WTC11 (cell line): Measurements from ENCODE around the gene ZFP36L1. TPM values are rescaled to one million over a fixed set of nuclear protein-coding genes. Genes with fewer than 3 reads are reported as not detected.

Source experiments
- ATAC-seq: fragments of 200-7000 bp; cut with Tn5 transposase; 2 replicates; pipeline ENCODE4 v1.10.0; 2021; ENCODE audit warnings: mild to moderate bottlenecking, moderate library complexity
- Bru-seq: library from RNA; stranded (reverse); fragments of 400-500 nt; gene quantifications from one replicate; lab custom pipeline; 2021; lab: Mats Ljungman, UMichigan
- CTCF ChIA-PET: fragments of 300-600 bp; sonication (Branson Sonifier 250); formaldehyde crosslinking; loops from one replicate; lab custom pipeline; 2021; ENCODE audit warnings: antibody characterized with exemption; lab: Charles Lee
- POLR2A ChIA-PET: fragments of 350-600 bp; sonication (Branson Sonifier 250); formaldehyde crosslinking; loops from one replicate; lab custom pipeline; 2021; ENCODE audit warnings: antibody characterized with exemption; lab: Charles Lee
- DNase-seq: peaks from one replicate; pipeline ENCODE4 v3.0.0; 2021; ENCODE audit warnings: low spot score
- H3K27ac Mint-ChIP-seq: 2 replicates; pipeline ENCODE4 v1.8.0; 2021; ENCODE audit warnings: mixed read lengths
- H3K27me3 Mint-ChIP-seq: 2 replicates; pipeline ENCODE4 v1.8.0; 2021; ENCODE audit warnings: low read depth, mild to moderate bottlenecking, moderate library complexity, mixed read lengths
- H3K36me3 Mint-ChIP-seq: 2 replicates; pipeline ENCODE4 v1.8.0; 2021; ENCODE audit warnings: mixed read lengths
- H3K4me1 Mint-ChIP-seq: 2 replicates; pipeline ENCODE4 v1.8.0; 2022; ENCODE audit warnings: mixed read lengths
- H3K4me3 Mint-ChIP-seq: 2 replicates; pipeline ENCODE4 v1.8.0; 2021; ENCODE audit warnings: mild to moderate bottlenecking, moderate library complexity, mixed read lengths
- H3K9me3 Mint-ChIP-seq: 2 replicates; pipeline ENCODE4 v1.8.0; 2021; ENCODE audit warnings: mixed read lengths
- ATF3 ChIP-seq: sonication (generic); formaldehyde crosslinking; conservative IDR thresholded peaks from 2 replicates; pipeline ENCODE4 v1.8.1; 2022; ENCODE audit warnings: mild to moderate bottlenecking, missing genetic modification reagents
- ELF4 ChIP-seq: sonication (generic); formaldehyde crosslinking; IDR thresholded peaks from 2 replicates; pipeline ENCODE4 v1.8.1; 2022; ENCODE audit warnings: low read depth, mild to moderate bottlenecking, moderate library complexity, missing genetic modification reagents
- EMX1 ChIP-seq: fragments of 250-450 bp; sonication (Bioruptor Pico); IDR thresholded peaks from 2 replicates; pipeline ENCODE4 v1.8.0; 2021; ENCODE audit warnings: mild to moderate bottlenecking
- FOXP1 ChIP-seq: sonication (generic); formaldehyde crosslinking; IDR thresholded peaks from 2 replicates; pipeline ENCODE4 v1.8.0; 2022; ENCODE audit warnings: missing genetic modification reagents, mild to moderate bottlenecking, moderate library complexity, borderline replicate concordance
- GABPB1 ChIP-seq: sonication (generic); formaldehyde crosslinking; IDR thresholded peaks from 2 replicates; pipeline ENCODE4 v1.8.1; 2023; ENCODE audit warnings: mild to moderate bottlenecking, missing genetic modification reagents
- GRHL2 ChIP-seq: fragments of 250-450 bp; sonication (Bioruptor Pico); IDR thresholded peaks from 2 replicates; pipeline ENCODE4 v1.8.0; 2022; ENCODE audit warnings: mild to moderate bottlenecking, moderate library complexity; ENCODE audit not compliant: insufficient replicate concordance, severe bottlenecking
- MLX ChIP-seq: sonication (generic); formaldehyde crosslinking; IDR thresholded peaks from 2 replicates; pipeline ENCODE4 v1.8.1; 2023; ENCODE audit warnings: mild to moderate bottlenecking, missing genetic modification reagents, moderate library complexity
- OVOL2 ChIP-seq: fragments of 250-450 bp; sonication (Bioruptor Pico); IDR thresholded peaks from 2 replicates; pipeline ENCODE4 v1.9.0; 2021; ENCODE audit warnings: mild to moderate bottlenecking, borderline replicate concordance
- PRRX2 ChIP-seq: fragments of 250-450 bp; sonication (Bioruptor Pico); IDR thresholded peaks from 2 replicates; pipeline ENCODE4 v1.8.0; 2021; ENCODE audit warnings: mild to moderate bottlenecking
- SMAD4 ChIP-seq: sonication (generic); formaldehyde crosslinking; IDR thresholded peaks from 2 replicates; pipeline ENCODE4 v1.8.0; 2022; ENCODE audit warnings: mild to moderate bottlenecking, missing genetic modification reagents
- SP1 ChIP-seq: sonication (generic); formaldehyde crosslinking; conservative IDR thresholded peaks from 2 replicates; pipeline ENCODE4 v1.8.1; 2022; ENCODE audit warnings: missing genetic modification reagents
- TCF7 ChIP-seq: sonication (generic); formaldehyde crosslinking; IDR thresholded peaks from 2 replicates; pipeline ENCODE4 v1.8.0; 2022; ENCODE audit warnings: mild to moderate bottlenecking, low read depth, missing genetic modification reagents, moderate library complexity
- TEAD4 ChIP-seq: sonication (generic); formaldehyde crosslinking; IDR thresholded peaks from 2 replicates; pipeline ENCODE4 v1.8.0; 2022; ENCODE audit warnings: mild to moderate bottlenecking, missing genetic modification reagents
- ZNF263 ChIP-seq: sonication (generic); formaldehyde crosslinking; IDR thresholded peaks from 2 replicates; pipeline ENCODE4 v1.8.1; 2022; ENCODE audit warnings: low read depth, mild to moderate bottlenecking, moderate library complexity, missing genetic modification reagents
- ZNF396 ChIP-seq: fragments of 250-450 bp; sonication (Bioruptor Pico); IDR thresholded peaks from 2 replicates; pipeline ENCODE4 v1.8.0; 2021; ENCODE audit warnings: mild to moderate bottlenecking, moderate library complexity, borderline replicate concordance
- ZNF423 ChIP-seq: fragments of 250-450 bp; sonication (Bioruptor Pico); IDR thresholded peaks from 2 replicates; pipeline ENCODE4 v2.1.2; 2022; ENCODE audit warnings: mild to moderate bottlenecking, moderate library complexity
- ZNF512 ChIP-seq: sonication (generic); formaldehyde crosslinking; IDR thresholded peaks from 2 replicates; pipeline ENCODE4 v1.8.1; 2022; ENCODE audit warnings: missing genetic modification reagents, borderline replicate concordance
- ZNF671 ChIP-seq: fragments of 250-450 bp; sonication (Bioruptor Pico); IDR thresholded peaks from 2 replicates; pipeline ENCODE4 v1.8.0; 2021; ENCODE audit warnings: mild to moderate bottlenecking
- long read RNA-seq, 3 experiments: library from RNA in 1 of 3; library from capped mRNA in 1 of 3; library from polyadenylated mRNA in 1 of 3; unstranded in 2 of 3; stranded (forward) in 1 of 3; transcript quantifications; one replicate each; pipeline ENCODE4 v2.0.0, GENCODE V29; 2021
- total RNA-seq: library from RNA; stranded (reverse); gene quantifications from 3 replicates; pipeline ENCODE4 v1.2.3, GENCODE V29; 2021
- TF ChIP-seq, protein P1 (sequence below): sonication (generic); formaldehyde crosslinking; IDR thresholded peaks from 2 replicates; pipeline ENCODE4 v1.8.1; 2022; ENCODE audit warnings: mild to moderate bottlenecking, missing genetic modification reagents, moderate library complexity, borderline replicate concordance
- TF ChIP-seq, protein P2 (sequence below): fragments of 250-450 bp; sonication (Bioruptor Pico); IDR thresholded peaks from 2 replicates; pipeline ENCODE4 v2.1.2; 2022; ENCODE audit warnings: mild to moderate bottlenecking, moderate library complexity
- TF ChIP-seq, protein P3 (sequence below): sonication (generic); formaldehyde crosslinking; IDR thresholded peaks from 2 replicates; pipeline ENCODE4 v1.8.1; 2023; ENCODE audit warnings: mild to moderate bottlenecking, missing genetic modification reagents
- TF ChIP-seq, protein P4 (sequence below): sonication (generic); formaldehyde crosslinking; IDR thresholded peaks from 2 replicates; pipeline ENCODE4 v1.8.1; 2022; ENCODE audit warnings: low read depth, mild to moderate bottlenecking, moderate library complexity, missing genetic modification reagents, borderline replicate concordance
- TF ChIP-seq, protein P5 (sequence below): fragments of 250-450 bp; sonication (Bioruptor Pico); IDR thresholded peaks from 2 replicates; pipeline ENCODE4 v1.9.0; 2021; ENCODE audit warnings: moderate library complexity, mild to moderate bottlenecking, inconsistent platforms, borderline replicate concordance

ZFP36L1 gene, protein sequence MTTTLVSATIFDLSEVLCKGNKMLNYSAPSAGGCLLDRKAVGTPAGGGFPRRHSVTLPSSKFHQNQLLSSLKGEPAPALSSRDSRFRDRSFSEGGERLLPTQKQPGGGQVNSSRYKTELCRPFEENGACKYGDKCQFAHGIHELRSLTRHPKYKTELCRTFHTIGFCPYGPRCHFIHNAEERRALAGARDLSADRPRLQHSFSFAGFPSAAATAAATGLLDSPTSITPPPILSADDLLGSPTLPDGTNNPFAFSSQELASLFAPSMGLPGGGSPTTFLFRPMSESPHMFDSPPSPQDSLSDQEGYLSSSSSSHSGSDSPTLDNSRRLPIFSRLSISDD
- total RNA-seq (132 to 150 TPM (median 148 TPM) in 3 replicates), Bru-seq, nascent RNA (percentile 99 among the genes with signal in this experiment)
- long read RNA-seq, experiment 1, transcript ZFP36L1-206 (2 exons, 727 nt): minor isoform, 7 of 828 reads
- long read RNA-seq, experiment 1, transcript ZFP36L1-202 (2 exons, 3,190 nt): major isoform, 702 of 828 reads
- long read RNA-seq, experiment 1, transcript ZFP36L1-201 (3 exons, 3,026 nt): minor isoform, 48 of 828 reads
- long read RNA-seq, experiment 1, partial matches to known transcripts: 2 of 828 reads
- long read RNA-seq, experiment 1, other reads (novel, unspliced or antisense): 69 of 828 reads
- long read RNA-seq, experiment 2, transcript ZFP36L1-202 (2 exons, 3,190 nt): major isoform, 67 of 174 reads
- long read RNA-seq, experiment 2, partial matches to known transcripts: 2 of 174 reads
- long read RNA-seq, experiment 2, other reads (novel, unspliced or antisense): 103 of 174 reads
- long read RNA-seq, experiment 3, transcript ZFP36L1-202 (2 exons, 3,190 nt): major isoform, 7 of 12 reads
- long read RNA-seq, experiment 3, partial matches to known transcripts: 0 of 12 reads
- long read RNA-seq, experiment 3, other reads (novel, unspliced or antisense): 1 of 12 reads

DNA sequence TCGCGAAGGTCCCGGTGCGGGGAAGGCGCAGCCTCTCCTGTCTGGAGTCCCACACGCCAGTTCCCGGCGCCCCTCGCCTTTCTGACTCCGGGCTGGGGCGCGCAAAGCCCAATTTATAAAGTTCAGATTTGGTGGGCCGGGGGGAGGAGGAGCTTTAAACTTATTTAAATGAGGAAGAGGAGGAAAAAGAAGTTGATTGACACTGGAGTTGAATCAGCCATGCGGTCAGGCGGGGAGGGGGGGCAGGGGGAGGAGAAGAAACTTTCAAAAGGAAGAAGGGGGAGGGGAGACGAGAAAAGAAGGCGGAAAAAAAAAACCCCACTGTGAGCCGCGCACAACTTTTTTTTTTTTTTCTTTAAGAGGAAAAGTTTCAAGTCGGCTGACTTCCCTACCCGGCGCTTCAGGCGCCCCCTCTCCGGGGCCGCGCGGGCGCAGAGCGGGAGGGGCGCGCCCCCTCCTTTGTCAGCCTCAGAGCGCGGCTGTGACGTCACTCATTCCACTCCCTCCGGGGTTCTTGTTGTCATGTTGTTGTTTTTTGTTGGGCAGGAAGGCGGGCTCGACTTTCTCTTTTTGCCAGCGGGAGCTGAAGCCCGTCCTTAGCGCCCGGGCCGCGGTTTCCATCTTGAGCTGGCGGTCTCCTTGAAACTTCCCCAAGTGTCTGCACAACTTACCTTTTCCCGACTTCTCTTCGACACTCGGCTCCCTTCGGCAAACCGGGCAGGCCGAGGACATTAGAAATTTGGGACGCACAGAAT is at the start of gene ZFP36L1:
TSS of gene ZFP36L1 (minus strand) at position 89 of the 755 bp plus-strand sequence. CDS start 129 bp downstream, outside the sequence.
- ChIA-PET POLR2A (interaction anchor here (0.6 to 5.2 kb wide), 23 partner anchors 14 to 1180 kb away, joined by 3 to 67 read pairs (median 4); no protein-coding TSS in a partner anchor), CTCF (interaction anchor here (0.6 to 6.0 kb wide), 11 partner anchors 16 to 872 kb away, joined by 3 to 37 read pairs (median 4); no protein-coding TSS in a partner anchor)
- peaks cover 50% of the 10 kb centered on the region for H3K4me1 Mint-ChIP-seq
- DNase-seq: peak; percentile 93
- no peaks in the 10 kb centered on the region; the same call in 1 of the 2 replicates for H3K27me3 Mint-ChIP-seq
- H3K36me3 Mint-ChIP-seq: peaks cover 43% of the 10 kb centered on the region
- H3K9me3 Mint-ChIP-seq: no peaks in the 10 kb centered on the region
- H3K4me3 Mint-ChIP-seq: peak within 1 kb of the TSS; percentile 98
- peak; percentile 12 for ATAC-seq
- H3K27ac Mint-ChIP-seq: peak within 1 kb of the TSS; percentile 100
- TF ChIP-seq ZNF396: no peak
- 0 out of 2 replicates have a peak, but pooled peaks have one; percentile 26 for TF ChIP-seq GABPB1 (CRISPR knock-in tag)
- TF ChIP-seq ATF3 (CRISPR knock-in tag): no peak
- TF ChIP-seq TEAD4 (CRISPR knock-in tag): no peak
- TF ChIP-seq ZNF671 (CRISPR knock-in tag): 0 out of 2 replicates have a peak, but pooled peaks have one; percentile 40
- peak; percentile 97 for TF ChIP-seq FOXP1 (CRISPR knock-in tag)
- no peak for TF ChIP-seq ELF4
- TF ChIP-seq SP1: peak; percentile 13; the same call in 1 of the 2 replicates
- 0 out of 2 replicates have a peak, but pooled peaks have one; percentile 1 for TF ChIP-seq ZNF423 (CRISPR knock-in tag)
- TF ChIP-seq PRRX2: no peak
- no peak for TF ChIP-seq SMAD4 (CRISPR knock-in tag)
- no peak for TF ChIP-seq ZNF263 (CRISPR knock-in tag)
- no peak for TF ChIP-seq TCF7 (CRISPR knock-in tag)
- TF ChIP-seq, protein P1, sequence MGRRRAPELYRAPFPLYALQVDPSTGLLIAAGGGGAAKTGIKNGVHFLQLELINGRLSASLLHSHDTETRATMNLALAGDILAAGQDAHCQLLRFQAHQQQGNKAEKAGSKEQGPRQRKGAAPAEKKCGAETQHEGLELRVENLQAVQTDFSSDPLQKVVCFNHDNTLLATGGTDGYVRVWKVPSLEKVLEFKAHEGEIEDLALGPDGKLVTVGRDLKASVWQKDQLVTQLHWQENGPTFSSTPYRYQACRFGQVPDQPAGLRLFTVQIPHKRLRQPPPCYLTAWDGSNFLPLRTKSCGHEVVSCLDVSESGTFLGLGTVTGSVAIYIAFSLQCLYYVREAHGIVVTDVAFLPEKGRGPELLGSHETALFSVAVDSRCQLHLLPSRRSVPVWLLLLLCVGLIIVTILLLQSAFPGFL (CRISPR knock-in tag): 0 out of 2 replicates have a peak, but pooled peaks have one; percentile 46
- TF ChIP-seq, protein P2, sequence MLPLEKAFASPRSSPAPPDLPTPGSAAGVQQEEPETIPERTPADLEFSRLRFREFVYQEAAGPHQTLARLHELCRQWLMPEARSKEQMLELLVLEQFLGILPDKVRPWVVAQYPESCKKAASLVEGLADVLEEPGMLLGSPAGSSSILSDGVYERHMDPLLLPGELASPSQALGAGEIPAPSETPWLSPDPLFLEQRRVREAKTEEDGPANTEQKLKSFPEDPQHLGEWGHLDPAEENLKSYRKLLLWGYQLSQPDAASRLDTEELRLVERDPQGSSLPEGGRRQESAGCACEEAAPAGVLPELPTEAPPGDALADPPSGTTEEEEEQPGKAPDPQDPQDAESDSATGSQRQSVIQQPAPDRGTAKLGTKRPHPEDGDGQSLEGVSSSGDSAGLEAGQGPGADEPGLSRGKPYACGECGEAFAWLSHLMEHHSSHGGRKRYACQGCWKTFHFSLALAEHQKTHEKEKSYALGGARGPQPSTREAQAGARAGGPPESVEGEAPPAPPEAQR (CRISPR knock-in tag): no peak
- TF ChIP-seq, protein P3, sequence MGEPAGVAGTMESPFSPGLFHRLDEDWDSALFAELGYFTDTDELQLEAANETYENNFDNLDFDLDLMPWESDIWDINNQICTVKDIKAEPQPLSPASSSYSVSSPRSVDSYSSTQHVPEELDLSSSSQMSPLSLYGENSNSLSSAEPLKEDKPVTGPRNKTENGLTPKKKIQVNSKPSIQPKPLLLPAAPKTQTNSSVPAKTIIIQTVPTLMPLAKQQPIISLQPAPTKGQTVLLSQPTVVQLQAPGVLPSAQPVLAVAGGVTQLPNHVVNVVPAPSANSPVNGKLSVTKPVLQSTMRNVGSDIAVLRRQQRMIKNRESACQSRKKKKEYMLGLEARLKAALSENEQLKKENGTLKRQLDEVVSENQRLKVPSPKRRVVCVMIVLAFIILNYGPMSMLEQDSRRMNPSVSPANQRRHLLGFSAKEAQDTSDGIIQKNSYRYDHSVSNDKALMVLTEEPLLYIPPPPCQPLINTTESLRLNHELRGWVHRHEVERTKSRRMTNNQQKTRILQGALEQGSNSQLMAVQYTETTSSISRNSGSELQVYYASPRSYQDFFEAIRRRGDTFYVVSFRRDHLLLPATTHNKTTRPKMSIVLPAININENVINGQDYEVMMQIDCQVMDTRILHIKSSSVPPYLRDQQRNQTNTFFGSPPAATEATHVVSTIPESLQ (CRISPR knock-in tag): no peak
- no peak for TF ChIP-seq MLX (CRISPR knock-in tag)
- TF ChIP-seq, protein P4, sequence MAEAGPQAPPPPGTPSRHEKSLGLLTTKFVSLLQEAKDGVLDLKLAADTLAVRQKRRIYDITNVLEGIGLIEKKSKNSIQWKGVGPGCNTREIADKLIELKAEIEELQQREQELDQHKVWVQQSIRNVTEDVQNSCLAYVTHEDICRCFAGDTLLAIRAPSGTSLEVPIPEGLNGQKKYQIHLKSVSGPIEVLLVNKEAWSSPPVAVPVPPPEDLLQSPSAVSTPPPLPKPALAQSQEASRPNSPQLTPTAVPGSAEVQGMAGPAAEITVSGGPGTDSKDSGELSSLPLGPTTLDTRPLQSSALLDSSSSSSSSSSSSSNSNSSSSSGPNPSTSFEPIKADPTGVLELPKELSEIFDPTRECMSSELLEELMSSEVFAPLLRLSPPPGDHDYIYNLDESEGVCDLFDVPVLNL: no peak
- TF ChIP-seq, protein P5, sequence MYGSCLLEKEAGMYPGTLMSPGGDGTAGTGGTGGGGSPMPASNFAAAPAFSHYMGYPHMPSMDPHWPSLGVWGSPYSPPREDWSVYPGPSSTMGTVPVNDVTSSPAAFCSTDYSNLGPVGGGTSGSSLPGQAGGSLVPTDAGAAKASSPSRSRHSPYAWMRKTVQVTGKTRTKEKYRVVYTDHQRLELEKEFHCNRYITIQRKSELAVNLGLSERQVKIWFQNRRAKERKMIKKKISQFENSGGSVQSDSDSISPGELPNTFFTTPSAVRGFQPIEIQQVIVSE (CRISPR knock-in tag): 0 out of 2 replicates have a peak, but pooled peaks have one; percentile 62
- TF ChIP-seq OVOL2 (CRISPR knock-in tag): no peak
- no peak for TF ChIP-seq ZNF512 (CRISPR knock-in tag)
- TF ChIP-seq EMX1 (CRISPR knock-in tag): 0 out of 2 replicates have a peak, but pooled peaks have one; percentile 2
- TF ChIP-seq GRHL2: no peak
